ENCODE measurements around the gene KIAA1671.
"Not testable (repeated sequence)": the region's sequence is repeated elsewhere in the genome, so short reads cannot be mapped to it uniquely, and the experiment has no call there.

KIAA1671 gene

DNA sequence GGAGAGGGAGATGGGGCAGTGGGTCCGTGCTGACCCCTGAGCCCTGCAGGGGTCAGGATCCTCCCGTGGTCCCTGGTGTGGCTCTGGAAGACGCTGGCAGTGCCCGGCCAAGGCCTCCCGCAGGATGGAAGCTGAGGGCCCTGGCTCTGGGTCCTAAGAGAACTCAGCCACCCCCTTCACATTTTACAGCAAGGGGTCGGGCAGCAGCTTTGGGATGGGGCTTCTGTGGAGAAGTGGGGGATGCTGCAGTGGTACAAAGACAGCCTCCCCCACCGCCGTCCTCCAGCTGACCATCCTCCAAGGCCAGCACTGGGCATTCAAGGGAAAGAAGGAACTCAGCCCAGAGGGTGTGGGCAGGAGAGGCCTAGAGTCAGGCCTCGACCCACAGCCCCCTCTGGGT, 225.4 kb downstream of the KIAA1671 start:
- no peak overlapping the region for H3K27ac ChIP-seq (ENCODE audit: low read depth, low read length, poor library complexity, severe bottlenecking)
- no peak overlapping the region for H3K4me2 ChIP-seq (ENCODE audit: low read length)
- no peaks in the 10 kb centered on the region for H3K4me1 ChIP-seq (ENCODE audit: insufficient read depth, low read length, severe bottlenecking)
- TF ChIP-seq EZH2 (IDR thresholded peaks at IDR 0.05; ENCODE audit: borderline replicate concordance, low read length) (no peak), CTCF (IDR thresholded peaks at IDR 0.05; ENCODE audit: low read length) (no peak)
- H4K20me1 ChIP-seq (ENCODE audit: insufficient read depth, low read length): no peaks in the 10 kb centered on the region
- no peaks in the 10 kb centered on the region for H3F3A ChIP-seq (ENCODE audit: insufficient read depth, low read length)
- no peaks in the 10 kb centered on the region for H3K9me2 ChIP-seq (ENCODE audit: low read depth, low read length)
- no peak overlapping the region for H3K4me3 ChIP-seq (ENCODE audit: low read depth, low read length, poor library complexity, severe bottlenecking)
- H3K9me3 ChIP-seq (ENCODE audit: low read length): no peaks in the 10 kb centered on the region
- H2AFZ ChIP-seq (ENCODE audit: low read length): no peak overlapping the region
- no peaks in the 10 kb centered on the region for H3K36me3 ChIP-seq (ENCODE audit: insufficient read depth, low read length)
- no peak overlapping the region for H3K9ac ChIP-seq (ENCODE audit: low read length)
- H3K79me2 ChIP-seq (ENCODE audit: insufficient read depth, low read length): no peaks in the 10 kb centered on the region
- no peaks in the 10 kb centered on the region for H3K27me3 ChIP-seq (ENCODE audit: insufficient read depth, low read length)

GRCh38 chr22:25178348-25178747, 225.8 kb downstream of the KIAA1671 start:
- H3K27me3 ChIP-seq (ENCODE audit: insufficient read depth, low read length); H2AFZ ChIP-seq (ENCODE audit: low read length); H3K4me1 ChIP-seq (ENCODE audit: insufficient read depth, low read length, severe bottlenecking); H3K9me2 ChIP-seq (ENCODE audit: low read depth, low read length); H3K9me3 ChIP-seq (ENCODE audit: low read length); H3K36me3 ChIP-seq (ENCODE audit: insufficient read depth, low read length); H3K79me2 ChIP-seq (ENCODE audit: insufficient read depth, low read length); H3F3A ChIP-seq (ENCODE audit: insufficient read depth, low read length); H4K20me1 ChIP-seq (ENCODE audit: insufficient read depth, low read length); H3K4me2 ChIP-seq (ENCODE audit: low read length); H3K27ac ChIP-seq (ENCODE audit: low read depth, low read length, poor library complexity, severe bottlenecking); H3K9ac ChIP-seq (ENCODE audit: low read length): not testable (repeated sequence)
- peak overlapping the region; percentile 40 for H3K4me3 ChIP-seq (ENCODE audit: low read depth, low read length, poor library complexity, severe bottlenecking)

DNA sequence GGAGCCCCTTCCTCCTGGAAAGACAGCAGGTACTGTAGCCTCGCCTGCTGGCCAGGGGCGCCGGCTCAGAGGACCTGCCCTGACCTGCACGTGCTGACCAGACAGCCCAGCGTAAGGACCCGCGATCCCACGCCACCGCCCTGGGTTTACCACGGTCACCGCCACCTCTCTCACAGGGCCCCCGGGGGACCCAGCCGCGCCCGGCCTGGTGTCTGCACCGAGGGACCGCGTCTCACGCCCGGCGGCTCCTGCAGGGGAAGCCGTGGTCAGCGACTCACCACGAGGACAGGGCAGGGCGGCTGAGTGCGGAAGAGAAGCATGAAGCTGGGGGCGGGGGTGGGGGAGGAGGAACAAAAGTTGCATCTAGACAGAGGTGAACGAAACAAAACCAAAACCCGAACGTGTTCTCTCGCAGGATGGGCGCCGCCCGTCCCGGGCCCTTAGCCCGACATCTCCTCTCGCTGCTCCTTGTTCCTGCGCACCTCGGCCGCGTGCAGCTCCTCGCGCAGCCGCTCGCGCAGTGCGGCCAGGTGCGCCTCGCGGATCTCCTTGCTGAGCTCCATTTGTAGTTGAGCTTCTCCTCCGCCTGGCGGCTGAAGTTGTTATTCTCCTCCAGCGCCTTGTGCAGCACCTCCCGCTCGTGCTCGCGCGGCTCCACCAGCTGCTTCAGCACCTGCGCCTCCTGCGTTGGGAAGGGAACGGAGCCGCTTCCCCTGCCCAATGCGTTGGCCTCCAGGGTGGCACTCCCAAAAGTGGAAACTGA, 226.5 kb downstream of the KIAA1671 start:
- H3K4me3 ChIP-seq (ENCODE audit: low read depth, low read length, poor library complexity, severe bottlenecking): peak overlapping the region; percentile 49
- H3F3A ChIP-seq (ENCODE audit: insufficient read depth, low read length); H3K9ac ChIP-seq (ENCODE audit: low read length); H4K20me1 ChIP-seq (ENCODE audit: insufficient read depth, low read length); H2AFZ ChIP-seq (ENCODE audit: low read length); H3K9me3 ChIP-seq (ENCODE audit: low read length); H3K4me1 ChIP-seq (ENCODE audit: insufficient read depth, low read length, severe bottlenecking); H3K79me2 ChIP-seq (ENCODE audit: insufficient read depth, low read length); H3K9me2 ChIP-seq (ENCODE audit: low read depth, low read length); H3K27ac ChIP-seq (ENCODE audit: low read depth, low read length, poor library complexity, severe bottlenecking); H3K36me3 ChIP-seq (ENCODE audit: insufficient read depth, low read length); H3K27me3 ChIP-seq (ENCODE audit: insufficient read depth, low read length); H3K4me2 ChIP-seq (ENCODE audit: low read length): not testable (repeated sequence)

GRCh38 chr22:25182131-25183110, 229.9 kb downstream of the KIAA1671 start:
- no peaks in the 10 kb centered on the region for H3F3A ChIP-seq (ENCODE audit: insufficient read depth, low read length)
- no peak overlapping the region for H2AFZ ChIP-seq (ENCODE audit: low read length)
- H4K20me1 ChIP-seq (ENCODE audit: insufficient read depth, low read length): no peaks in the 10 kb centered on the region
- H3K9me3 ChIP-seq (ENCODE audit: low read length): no peaks in the 10 kb centered on the region
- H3K27ac ChIP-seq (ENCODE audit: low read depth, low read length, poor library complexity, severe bottlenecking): no peak overlapping the region
- no peaks in the 10 kb centered on the region for H3K27me3 ChIP-seq (ENCODE audit: insufficient read depth, low read length)
- no peaks in the 10 kb centered on the region for H3K4me1 ChIP-seq (ENCODE audit: insufficient read depth, low read length, severe bottlenecking)
- no peaks in the 10 kb centered on the region for H3K36me3 ChIP-seq (ENCODE audit: insufficient read depth, low read length)
- no peaks in the 10 kb centered on the region for H3K9me2 ChIP-seq (ENCODE audit: low read depth, low read length)
- no peaks in the 10 kb centered on the region for H3K79me2 ChIP-seq (ENCODE audit: insufficient read depth, low read length)
- H3K9ac ChIP-seq (ENCODE audit: low read length): no peak overlapping the region
- no peak overlapping the region for H3K4me3 ChIP-seq (ENCODE audit: low read depth, low read length, poor library complexity, severe bottlenecking)
- H3K4me2 ChIP-seq (ENCODE audit: low read length): no peak overlapping the region
- TF ChIP-seq CTCF (IDR thresholded peaks at IDR 0.05; ENCODE audit: low read length) (no peak), EZH2 (IDR thresholded peaks at IDR 0.05; ENCODE audit: borderline replicate concordance, low read length) (no peak)
